Thyroid gland (tissue), 4 donors: ENCODE measurements around the gene IKZF2.

Source experiments
- CTCF ChIP-seq, 6 experiments: fragments of 200-600 bp in 3 of 6; fragments of 450-650 bp in 3 of 6; sonication (generic) in 3 of 6; IDR thresholded peaks; one replicate each; pipeline ENCODE4 v1.5.1; 2016 to 2019; ENCODE audit warnings: antibody characterized with exemption in 6 of 6, mild to moderate bottlenecking in 2 of 6, inconsistent platforms in 1 of 6, moderate library complexity in 1 of 6
- POLR2A ChIP-seq, 2 donors: fragments of 450-650 bp; IDR thresholded peaks; one replicate each; pipeline ENCODE4 v1.6.1; 2017; ENCODE audit warnings: antibody characterized with exemption in 2 of 2, mild to moderate bottlenecking in 2 of 2, moderate library complexity in 1 of 2

- no peak for TF ChIP-seq POLR2A (IDR thresholded peaks at IDR 0.05)
- no peak for TF ChIP-seq CTCF (IDR thresholded peaks at IDR 0.05)
Observed at GRCh38 chr2:213080969-213081617, 70.3 kb downstream of the IKZF2 start.
